GM12878 (cell line): ENCODE results near the gene HINT2. TPM values are rescaled to one million over a fixed set of nuclear protein-coding genes. Genes with fewer than 3 reads are reported as not detected.

Source experiments
- ATAC-seq: fragments of 200-7000 bp; cut with Tn5 transposase; 3 replicates; pipeline ENCODE4 v1.9.1; 2020; ENCODE audit warnings: mild to moderate bottlenecking, moderate library complexity
- BruUV-seq: library from RNA; stranded (reverse); fragments of 400-500 nt; replicated peaks from 2 replicates; lab custom pipeline; 2021; lab: Mats Ljungman, UMichigan
- CTCF ChIA-PET: fragments of 300-600 bp; sonication (Branson Sonifier 250); formaldehyde crosslinking; extraction: SDS; loops from one replicate; lab custom pipeline; 2021; ENCODE audit warnings: inconsistent platforms; lab: Yijun Ruan, JAX
- POLR2A ChIA-PET: fragments of 350-600 bp; formaldehyde crosslinking; extraction: SDS; loops from one replicate; lab custom pipeline; 2021; ENCODE audit warnings: inconsistent platforms; lab: Charles Lee
- RAD21 ChIA-PET: fragments of 300-600 bp; sonication (Branson Sonifier 250); formaldehyde crosslinking; loops from one replicate; lab custom pipeline; 2023; ENCODE audit warnings: antibody characterized with exemption; ENCODE audit not compliant: unreplicated experiment; lab: Charles Lee
- SMC1A ChIA-PET: fragments of 300-600 bp; sonication (Branson Sonifier 250); formaldehyde crosslinking; loops from one replicate; lab custom pipeline; 2023; ENCODE audit not compliant: unreplicated experiment, uncharacterized antibody; lab: Charles Lee
- DNase-seq: peaks from one replicate; pipeline ENCODE4 v3.0.0-alpha.2; 2011; ENCODE audit warnings: low read depth, low spot score
- FAIRE-seq: peaks from 3 replicates; lab custom pipeline; 2011; peaks lifted over from hg19 to GRCh38; lab: Jason Lieb, UNC
- H2AFZ ChIP-seq: 2 replicates; pipeline ENCODE4 v1.6.0; 2011; ENCODE audit warnings: low read depth, low read length, control low read depth; ENCODE audit not compliant: control insufficient read depth
- H3K27ac ChIP-seq: 2 replicates; pipeline ENCODE4 v1.5.1; 2011; ENCODE audit warnings: control low read depth; ENCODE audit not compliant: control insufficient read depth, insufficient read depth
- H3K27me3 ChIP-seq, 2 experiments: replicated peaks in 1 of 2; 2 replicates each; pipeline versions ENCODE4 v1.6.0 to v1.6.1; 2011; ENCODE audit warnings: low read length in 1 of 2; ENCODE audit not compliant: control insufficient read depth in 2 of 2, insufficient read depth in 2 of 2
- H3K36me3 ChIP-seq, 2 experiments: 2 replicates each; pipeline ENCODE4 v1.5.1; 2011; ENCODE audit warnings: low read length in 1 of 2; ENCODE audit not compliant: control insufficient read depth in 2 of 2, insufficient read depth in 2 of 2
- H3K4me1 ChIP-seq: 2 replicates; pipeline ENCODE4 v1.6.1; 2011; ENCODE audit warnings: mild to moderate bottlenecking, low read length, moderate library complexity, mixed read lengths; ENCODE audit not compliant: control insufficient read depth, insufficient read depth
- H3K4me2 ChIP-seq: 2 replicates; pipeline ENCODE4 v1.6.0; 2011; ENCODE audit warnings: control low read depth; ENCODE audit not compliant: control insufficient read depth, insufficient read depth
- H3K4me3 ChIP-seq: fragments of 200-600 bp; sonication (generic); 2 replicates; pipeline ENCODE4 v1.5.1; 2016
- H3K79me2 ChIP-seq: 2 replicates; pipeline ENCODE4 v1.6.0; 2011; ENCODE audit warnings: low read length; ENCODE audit not compliant: control insufficient read depth, insufficient read depth
- H3K9ac ChIP-seq: 2 replicates; pipeline ENCODE4 v1.8.0; 2011; ENCODE audit warnings: low read length, control low read depth, mixed read lengths; ENCODE audit not compliant: control insufficient read depth, insufficient read depth
- H3K9me3 ChIP-seq: replicated peaks from 3 replicates; pipeline ENCODE4 v1.5.1; 2011; ENCODE audit warnings: mild to moderate bottlenecking, low read length; ENCODE audit not compliant: control insufficient read depth, insufficient read depth
- H4K20me1 ChIP-seq: 2 replicates; pipeline ENCODE4 v1.6.0; 2011; ENCODE audit not compliant: control insufficient read depth, insufficient read depth
- ATF7 ChIP-seq: fragments of 450-650 bp; IDR thresholded peaks from 2 replicates; pipeline ENCODE4 v1.6.1; 2016; ENCODE audit warnings: low read depth, mild to moderate bottlenecking
- BACH1 ChIP-seq: fragments of 450-650 bp; IDR thresholded peaks from 2 replicates; pipeline ENCODE4 v1.6.1; 2017; ENCODE audit warnings: mild to moderate bottlenecking, borderline replicate concordance
- CHD1 ChIP-seq: IDR thresholded peaks from 2 replicates; pipeline ENCODE4 v1.6.1; 2012; ENCODE audit warnings: low read depth, low read length, improper control_type of control experiment
- KAT2A ChIP-seq: conservative IDR thresholded peaks from 2 replicates; pipeline ENCODE4 v1.6.1; 2011; ENCODE audit warnings: low read depth, low read length; ENCODE audit not compliant: control insufficient read depth
- NR2C1 ChIP-seq: fragments of 450-650 bp; IDR thresholded peaks from 2 replicates; pipeline ENCODE4 v1.6.1; 2017; ENCODE audit warnings: antibody characterized with exemption, mild to moderate bottlenecking, moderate library complexity
- PAX8 ChIP-seq: fragments of 450-650 bp; IDR thresholded peaks from 2 replicates; pipeline ENCODE4 v1.6.1; 2017; ENCODE audit warnings: mild to moderate bottlenecking, moderate library complexity
- RB1 ChIP-seq: fragments of 450-650 bp; formaldehyde crosslinking; IDR thresholded peaks from 2 replicates; pipeline ENCODE4 v1.6.1; 2017; ENCODE audit warnings: mild to moderate bottlenecking, borderline replicate concordance
- TBL1XR1 ChIP-seq: IDR thresholded peaks from 2 replicates; pipeline ENCODE4 v1.6.1; 2012; ENCODE audit warnings: low read depth, low read length, improper control_type of control experiment
- ZSCAN29 ChIP-seq: fragments of 450-650 bp; IDR thresholded peaks from 2 replicates; pipeline ENCODE4 v1.6.1; 2017; ENCODE audit warnings: mild to moderate bottlenecking, moderate library complexity
- WGBS: methylation state at CpG from one replicate; pipeline ENCODE4 v1.1.6; 2016; ENCODE audit warnings: low lambda C conversion rate; ENCODE audit not compliant: insufficient replicate concordance, insufficient coverage; ENCODE audit errors: missing lambda C conversion rate; 5-methylcytosine and 5-hydroxymethylcytosine counted together
- in situ Hi-C: fragments of 300-500 bp; cut with MboI; formaldehyde crosslinking; loops from 9 replicates; pipeline ENCODE4 v1.14.3; 2018; ENCODE audit warnings: mixed read lengths
- intact Hi-C: fragments of 100-400 bp; cut with micrococcal nuclease; formaldehyde crosslinking; loops from one replicate; pipeline ENCODE4 v1.14.2; 2022; ENCODE audit not compliant: unreplicated experiment
- polyA plus RNA-seq, 11 experiments: library from polyadenylated mRNA; depleted of rRNA in 4 of 11; unstranded in 6 of 11; stranded (reverse) in 5 of 11; fragments of >200 nt; fragmentation: Nextera tagmentation in 4 of 11; fragmentation: Illumina TruSeq in 1 of 11; extraction: Ambion mirVana in 4 of 11; extraction: Trizol in 1 of 11; gene quantifications; 1 replicate in 1 of 11; 2 replicates in 10 of 11; pipeline versions ENCODE4 v1.2.1 to v1.2.3, GENCODE V29; 2011 to 2016; ENCODE audit warnings: inconsistent platforms in 2 of 11, missing spikeins in 2 of 11, low read depth in 1 of 11
- total RNA-seq, 4 experiments: library from RNA; depleted of rRNA in 3 of 4; stranded (reverse); fragments of >200 nt in 3 of 4; fragmentation: Illumina TruSeq in 1 of 4; extraction: Trizol in 1 of 4; gene quantifications; 2 replicates each; pipeline versions ENCODE4 v1.2.1 to v1.2.3, GENCODE V29; 2013 to 2021
- TF ChIP-seq, protein P1 (sequence below): fragments of 450-650 bp; conservative IDR thresholded peaks from 2 replicates; pipeline ENCODE4 v1.6.1; 2017; ENCODE audit warnings: mild to moderate bottlenecking, moderate library complexity
- TF ChIP-seq, protein P2 (sequence below): fragments of 450-650 bp; IDR thresholded peaks from 2 replicates; pipeline ENCODE4 v1.6.1; 2017; ENCODE audit warnings: mild to moderate bottlenecking, moderate library complexity

The HINT2 gene
- total and polyA plus RNA-seq, 10 of the 15 experiments (the other 5 are each of a cell fraction or from before 2014, with no cell fraction given): 12.1 to 144 (median 51.7) TPM

DNA sequence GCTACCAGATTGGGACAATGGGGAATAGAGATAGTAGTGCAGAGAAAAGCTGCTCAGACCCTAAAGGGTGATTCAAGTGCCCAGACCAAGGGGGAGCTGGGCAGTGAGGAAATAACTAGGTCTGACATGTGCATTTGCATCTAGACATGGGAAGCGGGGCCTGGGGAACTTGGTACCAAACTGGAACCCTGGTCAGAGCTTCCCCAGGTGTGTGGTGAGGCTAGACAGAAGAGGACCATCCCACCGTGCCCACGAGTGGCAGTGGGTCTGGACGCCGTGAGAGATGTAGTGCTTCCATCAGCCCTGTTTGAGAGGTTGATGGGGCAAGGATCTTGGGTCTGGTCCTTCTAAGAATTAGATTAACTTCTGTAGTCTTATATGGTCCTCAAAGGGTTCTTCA lies 21.8 kb upstream of the HINT2 start:
- Histone ChIP-seq H3K36me3 (no peaks in the 10 kb centered on the region), H3K27me3 (no peaks in the 10 kb centered on the region), H3K79me2 (no peaks in the 10 kb centered on the region), H3K4me1 (peaks cover 37% of the 10 kb centered on the region), H3K9ac (no peak overlapping the region), H3K4me2 (no peak overlapping the region), H4K20me1 (no peaks in the 10 kb centered on the region), H3K27ac (no peak overlapping the region), H3K9me3 (no peaks in the 10 kb centered on the region), H3K4me3 (no peak overlapping the region), H2AFZ (no peak overlapping the region)
- ChIA-PET SMC1A (interaction anchor here (1.4 to 8.9 kb wide), 5 partner anchors 9 to 178 kb away, joined by 3 to 118 read pairs (median 9); no protein-coding TSS in a partner anchor), POLR2A (interaction anchor here (0.8 to 6.2 kb wide), 2 partner anchors 8 to 108 kb away, joined by 3 to 80 read pairs; no protein-coding TSS in a partner anchor), RAD21 (interaction anchor here (1.3 to 4.4 kb wide), 3 partner anchors 11 to 47 kb away, joined by 5 to 21 read pairs (median 8); no protein-coding TSS in a partner anchor), CTCF (interaction anchor here (0.9 to 7.8 kb wide), 7 partner anchors 9 to 49 kb away, joined by 3 to 59 read pairs (median 14); partner anchors contain the start of genes HINT2 and SPAG8)
- no TSS peak for BruUV-seq
- FAIRE-seq (no peak), DNase-seq (no peak), ATAC-seq (no peak)
- TF ChIP-seq KAT2A (no peak), NR2C1 (no peak), ZSCAN29 (no peak), CHD1 (no peak), PAX8 (no peak), RB1 (no peak), ATF7 (no peak), BACH1 (no peak), TBL1XR1 (no peak)
- TF ChIP-seq, protein P1, sequence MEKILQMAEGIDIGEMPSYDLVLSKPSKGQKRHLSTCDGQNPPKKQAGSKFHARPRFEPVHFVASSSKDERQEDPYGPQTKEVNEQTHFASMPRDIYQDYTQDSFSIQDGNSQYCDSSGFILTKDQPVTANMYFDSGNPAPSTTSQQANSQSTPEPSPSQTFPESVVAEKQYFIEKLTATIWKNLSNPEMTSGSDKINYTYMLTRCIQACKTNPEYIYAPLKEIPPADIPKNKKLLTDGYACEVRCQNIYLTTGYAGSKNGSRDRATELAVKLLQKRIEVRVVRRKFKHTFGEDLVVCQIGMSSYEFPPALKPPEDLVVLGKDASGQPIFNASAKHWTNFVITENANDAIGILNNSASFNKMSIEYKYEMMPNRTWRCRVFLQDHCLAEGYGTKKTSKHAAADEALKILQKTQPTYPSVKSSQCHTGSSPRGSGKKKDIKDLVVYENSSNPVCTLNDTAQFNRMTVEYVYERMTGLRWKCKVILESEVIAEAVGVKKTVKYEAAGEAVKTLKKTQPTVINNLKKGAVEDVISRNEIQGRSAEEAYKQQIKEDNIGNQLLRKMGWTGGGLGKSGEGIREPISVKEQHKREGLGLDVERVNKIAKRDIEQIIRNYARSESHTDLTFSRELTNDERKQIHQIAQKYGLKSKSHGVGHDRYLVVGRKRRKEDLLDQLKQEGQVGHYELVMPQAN: no peak
- TF ChIP-seq, protein P2, sequence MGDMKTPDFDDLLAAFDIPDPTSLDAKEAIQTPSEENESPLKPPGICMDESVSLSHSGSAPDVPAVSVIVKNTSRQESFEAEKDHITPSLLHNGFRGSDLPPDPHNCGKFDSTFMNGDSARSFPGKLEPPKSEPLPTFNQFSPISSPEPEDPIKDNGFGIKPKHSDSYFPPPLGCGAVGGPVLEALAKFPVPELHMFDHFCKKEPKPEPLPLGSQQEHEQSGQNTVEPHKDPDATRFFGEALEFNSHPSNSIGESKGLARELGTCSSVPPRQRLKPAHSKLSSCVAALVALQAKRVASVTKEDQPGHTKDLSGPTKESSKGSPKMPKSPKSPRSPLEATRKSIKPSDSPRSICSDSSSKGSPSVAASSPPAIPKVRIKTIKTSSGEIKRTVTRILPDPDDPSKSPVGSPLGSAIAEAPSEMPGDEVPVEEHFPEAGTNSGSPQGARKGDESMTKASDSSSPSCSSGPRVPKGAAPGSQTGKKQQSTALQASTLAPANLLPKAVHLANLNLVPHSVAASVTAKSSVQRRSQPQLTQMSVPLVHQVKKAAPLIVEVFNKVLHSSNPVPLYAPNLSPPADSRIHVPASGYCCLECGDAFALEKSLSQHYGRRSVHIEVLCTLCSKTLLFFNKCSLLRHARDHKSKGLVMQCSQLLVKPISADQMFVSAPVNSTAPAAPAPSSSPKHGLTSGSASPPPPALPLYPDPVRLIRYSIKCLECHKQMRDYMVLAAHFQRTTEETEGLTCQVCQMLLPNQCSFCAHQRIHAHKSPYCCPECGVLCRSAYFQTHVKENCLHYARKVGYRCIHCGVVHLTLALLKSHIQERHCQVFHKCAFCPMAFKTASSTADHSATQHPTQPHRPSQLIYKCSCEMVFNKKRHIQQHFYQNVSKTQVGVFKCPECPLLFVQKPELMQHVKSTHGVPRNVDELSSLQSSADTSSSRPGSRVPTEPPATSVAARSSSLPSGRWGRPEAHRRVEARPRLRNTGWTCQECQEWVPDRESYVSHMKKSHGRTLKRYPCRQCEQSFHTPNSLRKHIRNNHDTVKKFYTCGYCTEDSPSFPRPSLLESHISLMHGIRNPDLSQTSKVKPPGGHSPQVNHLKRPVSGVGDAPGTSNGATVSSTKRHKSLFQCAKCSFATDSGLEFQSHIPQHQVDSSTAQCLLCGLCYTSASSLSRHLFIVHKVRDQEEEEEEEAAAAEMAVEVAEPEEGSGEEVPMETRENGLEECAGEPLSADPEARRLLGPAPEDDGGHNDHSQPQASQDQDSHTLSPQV: no peak
- intact Hi-C loops: no loop called here
- in situ Hi-C loops: no loop called here
- 82% methylated on average over 5 of the region's 5 CpGs for WGBS
